H1 (cell line): Measurements from ENCODE around the gene ATG2B.

Experiments used
- MAFK ChIP-seq: IDR thresholded peaks from 2 replicates; pipeline ENCODE4 v1.6.1; 2012; ENCODE audit warnings: low read depth, mild to moderate bottlenecking, improper control_type of control experiment, low read length
- SIN3A ChIP-seq, 2 experiments: IDR thresholded peaks in 1 of 2; conservative IDR thresholded peaks in 1 of 2; 2 replicates each; pipeline ENCODE4 v1.6.1; 2011 to 2012; ENCODE audit warnings: low read length in 2 of 2, improper control_type of control experiment in 1 of 2, low read depth in 1 of 2, mild to moderate bottlenecking in 1 of 2
- SP1 ChIP-seq: IDR thresholded peaks from 2 replicates; pipeline ENCODE4 v1.6.1; 2011; ENCODE audit warnings: low read depth, low read length
- TAF1 ChIP-seq: IDR thresholded peaks from 2 replicates; pipeline ENCODE4 v1.6.1; 2011; ENCODE audit warnings: mild to moderate bottlenecking, low read depth, low read length

DNA sequence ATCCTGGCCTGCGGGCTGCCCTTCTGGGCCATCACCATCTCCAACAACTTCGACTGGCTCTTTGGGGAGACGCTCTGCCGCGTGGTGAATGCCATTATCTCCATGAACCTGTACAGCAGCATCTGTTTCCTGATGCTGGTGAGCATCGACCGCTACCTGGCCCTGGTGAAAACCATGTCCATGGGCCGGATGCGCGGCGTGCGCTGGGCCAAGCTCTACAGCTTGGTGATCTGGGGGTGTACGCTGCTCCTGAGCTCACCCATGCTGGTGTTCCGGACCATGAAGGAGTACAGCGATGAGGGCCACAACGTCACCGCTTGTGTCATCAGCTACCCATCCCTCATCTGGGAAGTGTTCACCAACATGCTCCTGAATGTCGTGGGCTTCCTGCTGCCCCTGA, 122.5 kb downstream of the ATG2B start:
- TF ChIP-seq MAFK, result no peak
- no peak for TF ChIP-seq SP1
- no peak for TF ChIP-seq SIN3A (conservative IDR thresholded peaks at IDR 0.05 in 1 of 2, IDR thresholded peaks at IDR 0.05 in 1 of 2; ENCODE audit: low read depth in 1 of 2, low read length in 2 of 2)
- TF ChIP-seq TAF1, result no peak
